Ovary (tissue), 3 donors: Measurements from ENCODE around the gene CAMKMT.

Experiments used
- CTCF ChIP-seq, 3 donors: fragments of 450-650 bp in 2 of 3; fragments of 200-600 bp in 1 of 3; IDR thresholded peaks; one replicate each; pipeline versions ENCODE4 v1.5.1 to v1.8.0; 2016 to 2022; ENCODE audit warnings: antibody characterized with exemption in 3 of 3, mild to moderate bottlenecking in 1 of 3
- EP300 ChIP-seq: sonication (generic); formaldehyde crosslinking; IDR thresholded peaks from one replicate; pipeline ENCODE4 v1.6.1; 2017; ENCODE audit warnings: antibody characterized with exemption
- POLR2A ChIP-seq: fragments of 450-650 bp; IDR thresholded peaks from one replicate; pipeline ENCODE4 v1.6.1; 2017; ENCODE audit warnings: antibody characterized with exemption, mild to moderate bottlenecking, moderate library complexity
- donor health status: DM: no; HTN: no; CAD: no.

- TF ChIP-seq CTCF (IDR thresholded peaks at IDR 0.05) (no peak), EP300 (no peak), POLR2A (no peak)
Observed at GRCh38 chr2:44614940-44615339, 253.2 kb downstream of the CAMKMT start.
